ENCODE data around the gene FBXO47.

- TF ChIP-seq CTCF (IDR thresholded peaks at IDR 0.05): no peak
- TF ChIP-seq EZH2 (IDR thresholded peaks at IDR 0.05; ENCODE audit: borderline replicate concordance, insufficient read depth, low read depth, low read length, poor library complexity, severe bottlenecking): no peak
Observed at GRCh38 chr17:38912221-38912813, 54.9 kb downstream of the FBXO47 start.
